GM15510 (cell line): ENCODE results near the gene SLIT3.

Source experiments
- POLR2A ChIP-seq: IDR thresholded peaks from 3 replicates; pipeline ENCODE4 v1.6.1; 2011; ENCODE audit warnings: borderline replicate concordance; ENCODE audit not compliant: insufficient read length; ENCODE audit errors: extremely low read depth

The SLIT3 gene

GRCh38 chr5:168803541-168803940 is 497.4 kb downstream of the SLIT3 start:
- TF ChIP-seq POLR2A = no peak

- no peak for TF ChIP-seq POLR2A
Measured at GRCh38 chr5:168802337-168802736, 498.6 kb downstream of the SLIT3 start.

- no peak for TF ChIP-seq POLR2A
Measured at GRCh38 chr5:168801567-168801966, 499.4 kb downstream of the SLIT3 start.

GRCh38 chr5:168800701-168801100 is 500.2 kb downstream of the SLIT3 start:
- TF ChIP-seq POLR2A = no peak

- no peak for TF ChIP-seq POLR2A
Measured at GRCh38 chr5:168798065-168799023, 502.6 kb downstream of the SLIT3 start.

- TF ChIP-seq POLR2A = no peak
Measured at GRCh38 chr5:168796593-168797580, 504.1 kb downstream of the SLIT3 start.

GRCh38 chr5:168796000-168796399 is 504.9 kb downstream of the SLIT3 start:
- TF ChIP-seq POLR2A = no peak

- TF ChIP-seq POLR2A = no peak
Measured at GRCh38 chr5:168793841-168794837, 506.8 kb downstream of the SLIT3 start.

- no peak for TF ChIP-seq POLR2A
Measured at GRCh38 chr5:168792678-168793077, 508.3 kb downstream of the SLIT3 start.

GRCh38 chr5:168790671-168791250 is 510.2 kb downstream of the SLIT3 start:
- no peak for TF ChIP-seq POLR2A

GRCh38 chr5:168790002-168790635 is 510.8 kb downstream of the SLIT3 start:
- TF ChIP-seq POLR2A = no peak

- no peak for TF ChIP-seq POLR2A
Measured at GRCh38 chr5:168788786-168789185, 512.2 kb downstream of the SLIT3 start.

GRCh38 chr5:168788107-168788506 is 512.8 kb downstream of the SLIT3 start:
- TF ChIP-seq POLR2A = no peak
